ENCODE data around the gene ITGAL. TPM values are rescaled to one million over a fixed set of nuclear protein-coding genes. Genes with fewer than 3 reads are reported as not detected.
A peak's percentile ranks its signal among the peaks of the same experiment; 100 is the strongest.

Gene ITGAL
- total and polyA plus RNA-seq, 2 of the 13 experiments (the other 11 are each of a cell fraction or from before 2014, with no cell fraction given), result 0.86 to 1.2 TPM

- TF ChIP-seq ZNF292 (CRISPR knock-in tag; IDR thresholded peaks at IDR 0.05; ENCODE audit: borderline replicate concordance, low read depth) (no peak), ZNF142 (CRISPR knock-in tag; IDR thresholded peaks at IDR 0.05) (peak; percentile 90), ONECUT2 (CRISPR knock-in tag; IDR thresholded peaks at IDR 0.05) (peak; percentile 55; the same call in 1 of the 2 replicates), SNAPC4 (CRISPR knock-in tag; IDR thresholded peaks at IDR 0.05) (no peak), ZBTB1 (CRISPR knock-in tag; IDR thresholded peaks at IDR 0.05; ENCODE audit: borderline replicate concordance) (no peak), ZBED4 (CRISPR knock-in tag; IDR thresholded peaks at IDR 0.05; ENCODE audit: borderline replicate concordance) (0 out of 2 replicates have a peak, but pooled peaks have one; percentile 8), ZNF737 (CRISPR knock-in tag; IDR thresholded peaks at IDR 0.05; ENCODE audit: borderline replicate concordance) (0 out of 2 replicates have a peak, but pooled peaks have one; percentile 82), ZNF552 (CRISPR knock-in tag; IDR thresholded peaks at IDR 0.05; ENCODE audit: borderline replicate concordance) (0 out of 2 replicates have a peak, but pooled peaks have one; percentile 61), RELA (CRISPR knock-in tag; IDR thresholded peaks at IDR 0.05) (peak; percentile 1; the same call in 1 of the 2 replicates), ZSCAN5A (CRISPR knock-in tag; IDR thresholded peaks at IDR 0.05; ENCODE audit: borderline replicate concordance) (peak; percentile 88), ZNF253 (CRISPR knock-in tag; IDR thresholded peaks at IDR 0.05; ENCODE audit: borderline replicate concordance) (0 out of 2 replicates have a peak, but pooled peaks have one; percentile 77)
Measured at GRCh38 chr16:30430428-30430970, 42.0 kb upstream of the ITGAL start (continued).
